HG02610 (cell line): ENCODE results near the gene CD247.
A peak's percentile ranks its signal among the peaks of the same experiment; 100 is the strongest.

ENCODE experiments used
- ATAC-seq: cut with Tn5 transposase; IDR thresholded peaks from one replicate; pipeline ENCODE4 v1.9.1; 2021; ENCODE audit warnings: mild to moderate bottlenecking, moderate library complexity; ENCODE audit not compliant: unreplicated experiment

CD247 gene

DNA sequence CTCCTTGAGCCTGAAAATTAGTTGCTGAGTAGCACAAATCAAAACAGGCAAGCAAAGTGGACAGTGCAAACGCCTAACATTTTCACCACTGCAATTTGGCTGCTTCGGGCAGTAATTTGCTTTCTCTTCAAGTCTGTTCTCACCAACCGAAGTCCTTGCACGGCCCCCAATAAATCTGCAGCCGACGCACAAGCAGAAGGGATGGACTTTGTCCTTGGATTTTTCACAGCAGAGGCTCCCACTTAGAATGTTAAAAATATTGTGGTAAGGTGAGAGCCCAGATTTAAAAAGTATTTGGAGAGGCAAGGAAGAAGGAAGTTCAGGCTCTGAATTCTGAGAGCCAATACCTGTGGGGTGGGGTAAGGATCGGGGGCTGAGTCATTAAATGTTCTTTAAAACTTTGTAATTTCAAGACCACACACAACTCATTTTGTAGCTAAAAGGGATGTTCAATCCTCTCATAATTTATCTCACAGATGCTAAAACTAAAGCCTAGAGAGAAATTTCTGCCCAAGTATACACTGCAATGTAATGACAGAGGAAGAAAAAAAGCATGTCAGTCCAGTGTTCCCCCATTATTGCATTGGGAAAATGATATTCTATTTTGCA is 6.2 kb downstream of the CD247 start:
- no peak for ATAC-seq

DNA sequence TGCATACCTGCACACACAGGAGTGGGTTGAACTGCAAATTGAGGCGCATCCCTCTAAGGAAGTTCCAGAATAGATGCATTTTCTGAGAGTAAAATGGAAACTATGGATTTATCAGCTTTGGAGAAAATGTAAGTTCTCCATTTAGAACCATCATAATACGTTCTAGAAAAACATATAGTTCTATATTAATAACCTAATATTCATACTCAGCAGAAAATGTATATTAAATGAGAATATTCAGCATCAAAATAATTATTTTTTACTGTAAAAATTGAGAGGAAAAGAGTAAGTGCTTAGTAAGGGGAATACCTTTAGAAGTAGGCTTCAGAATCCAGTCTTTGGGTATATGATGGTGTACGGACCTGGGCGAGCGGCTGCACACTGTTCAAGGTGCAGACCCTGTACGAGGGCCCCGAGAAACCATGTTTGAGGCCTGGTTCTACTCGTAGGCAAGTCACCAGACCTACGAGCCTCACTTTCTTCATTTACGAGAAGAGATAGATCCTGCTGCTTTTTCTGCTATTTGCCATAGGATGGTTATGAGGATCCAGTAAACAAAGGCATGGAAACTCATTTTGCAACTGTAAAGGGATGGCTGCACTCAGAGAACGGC is 6.8 kb downstream of the CD247 start:
- no peak for ATAC-seq

DNA sequence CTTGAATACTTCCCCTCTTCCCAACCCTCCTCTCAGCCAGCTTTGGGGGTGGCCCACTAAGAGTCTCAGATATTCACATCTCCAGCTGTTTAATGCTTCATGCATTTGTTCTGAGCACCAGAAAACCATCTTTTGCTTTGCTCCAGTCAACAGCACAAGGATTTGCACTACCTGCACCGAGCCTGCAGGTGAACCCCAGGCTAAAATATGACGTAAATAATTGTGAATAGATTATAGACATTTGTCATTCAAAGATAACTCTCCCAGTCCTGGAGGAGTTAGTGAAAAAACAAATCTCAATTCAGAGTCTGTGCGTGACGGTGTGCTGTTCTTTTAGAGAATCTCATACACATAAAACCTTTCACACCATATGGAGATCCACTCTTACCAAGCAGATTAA is 7.4 kb downstream of the CD247 start:
- no peak for ATAC-seq

DNA sequence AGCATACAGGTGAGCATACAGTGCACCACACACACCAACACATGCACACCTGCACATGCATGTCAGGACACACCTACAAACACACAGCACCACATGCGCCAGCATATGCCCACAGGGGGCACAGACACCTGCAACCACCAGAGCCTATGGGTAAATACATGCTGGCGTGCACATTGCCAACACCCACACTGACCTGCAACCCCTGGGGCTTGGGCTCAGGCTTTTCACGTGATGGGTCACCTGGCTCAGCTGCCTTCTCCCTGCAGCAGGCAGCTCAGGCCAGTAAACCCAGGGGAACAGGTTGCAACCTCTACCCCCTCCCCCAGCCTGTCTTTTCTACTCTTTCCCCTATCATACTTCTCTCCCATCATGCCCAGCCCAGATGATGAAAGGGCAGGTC is 8.1 kb downstream of the CD247 start:
- no peak for ATAC-seq

DNA sequence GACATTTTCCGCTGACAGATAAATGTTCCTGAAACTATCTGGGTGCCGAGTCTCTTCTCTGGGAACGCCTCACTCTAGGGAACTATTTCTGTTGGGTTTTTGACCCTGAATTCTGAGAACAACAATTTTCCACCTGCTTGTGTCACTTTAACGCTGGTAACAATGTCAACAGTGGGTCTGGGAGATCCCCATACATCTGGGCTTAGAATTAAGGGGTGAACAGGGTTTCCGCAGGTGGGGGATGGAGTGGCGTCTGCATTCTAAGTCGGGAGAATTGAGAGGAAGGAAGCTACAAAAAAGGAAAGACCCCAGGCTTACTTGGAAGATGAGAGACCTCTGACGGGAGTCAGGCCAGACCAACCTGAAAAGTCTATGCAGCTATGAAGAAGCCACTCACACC is 8.7 kb downstream of the CD247 start:
- no peak for ATAC-seq

DNA sequence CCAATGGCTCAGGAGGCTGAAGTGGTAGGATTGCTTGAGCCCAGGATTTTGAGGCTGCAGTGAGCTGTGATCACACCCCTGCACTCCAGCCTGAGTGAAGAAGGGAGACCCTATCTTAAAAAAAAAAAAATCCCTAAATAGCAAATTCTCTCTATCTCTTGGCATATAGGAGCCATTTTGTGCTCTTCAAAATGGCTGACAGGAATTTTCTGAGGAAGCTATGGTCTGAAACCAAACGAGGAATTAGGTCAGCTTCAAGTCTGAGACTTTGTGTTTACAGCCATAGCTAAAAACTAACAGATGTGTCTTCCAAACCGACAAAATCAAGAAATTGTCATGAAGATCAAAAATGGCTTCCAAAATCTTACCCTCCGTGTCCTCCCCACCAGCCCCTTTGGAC is 10.6 kb downstream of the CD247 start:
- ATAC-seq: no peak

DNA sequence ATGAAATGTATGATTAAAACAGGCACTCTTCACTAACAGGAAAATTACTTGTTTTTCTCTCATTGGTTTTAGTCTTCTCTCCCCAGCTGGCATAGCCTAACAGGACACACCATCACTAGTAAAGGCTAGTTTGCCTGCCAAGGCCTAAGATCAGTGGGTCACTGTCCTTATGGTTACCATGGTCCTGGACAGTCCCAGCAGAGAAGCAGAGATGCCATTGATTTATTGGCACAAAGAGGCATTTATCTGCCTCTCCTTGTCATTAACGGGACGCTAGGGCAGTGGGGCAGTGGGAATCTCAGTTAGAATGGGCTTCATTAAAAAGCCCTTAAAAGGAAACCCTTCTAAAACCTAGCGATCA is 13.9 kb downstream of the CD247 start:
- ATAC-seq: no peak

DNA sequence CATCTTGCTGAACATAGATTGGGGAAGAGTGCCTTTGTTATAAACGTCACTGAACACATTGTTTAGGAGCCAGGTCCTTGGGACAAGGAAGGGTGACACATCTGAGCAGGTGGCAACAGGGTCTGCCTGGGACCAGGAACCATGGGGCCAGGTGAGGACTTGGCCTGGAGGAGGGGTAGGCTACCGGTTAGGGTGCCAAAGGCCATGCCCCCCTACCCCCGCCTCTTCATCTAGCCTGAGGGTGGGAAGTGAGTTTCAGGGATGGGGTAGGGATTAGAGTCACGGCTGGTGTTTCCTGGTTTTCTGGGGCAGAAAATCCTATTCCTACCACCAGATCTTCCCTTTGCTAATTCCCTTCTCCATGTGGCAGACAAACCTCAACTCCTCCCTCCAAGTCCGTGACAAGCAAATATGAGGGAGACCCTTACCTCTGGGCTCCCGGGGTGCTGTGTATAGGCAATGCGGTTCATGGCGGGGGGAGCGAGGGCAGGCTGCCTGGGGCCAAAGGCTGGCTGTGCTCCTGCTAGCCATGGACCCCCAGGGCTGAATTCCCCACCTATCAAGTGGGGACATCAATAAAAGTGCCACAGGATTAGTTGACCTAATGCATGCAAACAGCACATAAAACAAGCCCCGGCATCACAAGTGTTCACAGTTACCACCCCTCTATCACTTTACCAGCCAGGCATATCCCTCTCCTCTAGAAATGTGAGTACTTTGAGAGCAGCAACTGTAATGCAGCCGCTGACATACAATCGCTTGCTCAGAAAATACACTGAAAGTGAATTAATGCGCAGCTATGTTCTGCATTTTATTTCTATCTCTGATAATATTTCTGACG is 14.5 kb downstream of the CD247 start:
- ATAC-seq: no peak

- no peak for ATAC-seq
Measured at GRCh38 chr1:167502719-167503462, 15.4 kb downstream of the CD247 start.

DNA sequence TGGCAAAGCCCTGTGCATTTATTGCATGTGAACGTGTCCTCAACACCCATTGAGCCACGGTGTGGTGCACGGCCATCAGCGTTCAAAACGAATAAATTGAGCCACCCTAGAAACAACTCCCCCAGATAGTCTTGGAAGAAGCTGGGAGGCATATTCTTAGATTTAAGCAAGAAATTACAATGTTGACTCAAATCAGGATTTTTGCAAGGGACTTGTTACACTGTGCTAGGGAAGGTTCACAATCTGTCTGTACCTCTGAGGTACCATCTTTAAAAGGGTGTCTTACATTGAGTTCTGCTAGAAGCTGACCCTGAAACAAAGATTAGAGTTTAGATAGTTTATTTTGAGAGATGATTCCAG is 16.2 kb downstream of the CD247 start:
- ATAC-seq: no peak

- no peak for ATAC-seq
Measured at GRCh38 chr1:167501515-167502191, 16.7 kb downstream of the CD247 start.

DNA sequence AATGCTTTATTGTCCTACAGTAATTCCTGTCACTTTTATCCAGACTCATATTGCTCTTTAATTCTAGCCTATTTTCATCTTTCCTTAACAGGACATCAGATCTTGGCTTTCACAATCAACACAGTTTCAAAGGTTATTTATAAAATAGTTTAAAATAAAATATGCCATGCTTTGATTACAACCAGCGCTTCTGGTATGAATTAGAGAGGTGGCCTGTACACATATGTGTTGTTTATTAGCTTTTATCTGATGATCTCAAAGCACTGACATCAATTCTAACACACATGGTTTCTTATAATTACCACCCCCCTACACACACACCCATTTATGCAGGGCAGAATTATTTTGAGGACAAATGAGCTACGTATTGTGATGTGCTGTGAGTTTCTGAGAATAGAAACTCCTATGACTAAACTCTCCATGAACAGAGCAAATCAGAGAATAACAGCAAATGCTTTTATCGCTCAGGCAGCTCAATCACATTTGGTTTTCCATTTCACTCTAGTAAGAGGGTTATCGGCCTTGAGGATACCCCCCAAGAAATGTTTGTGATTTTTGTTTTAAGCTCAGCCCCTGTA is 18.0 kb downstream of the CD247 start:
- ATAC-seq: no peak

DNA sequence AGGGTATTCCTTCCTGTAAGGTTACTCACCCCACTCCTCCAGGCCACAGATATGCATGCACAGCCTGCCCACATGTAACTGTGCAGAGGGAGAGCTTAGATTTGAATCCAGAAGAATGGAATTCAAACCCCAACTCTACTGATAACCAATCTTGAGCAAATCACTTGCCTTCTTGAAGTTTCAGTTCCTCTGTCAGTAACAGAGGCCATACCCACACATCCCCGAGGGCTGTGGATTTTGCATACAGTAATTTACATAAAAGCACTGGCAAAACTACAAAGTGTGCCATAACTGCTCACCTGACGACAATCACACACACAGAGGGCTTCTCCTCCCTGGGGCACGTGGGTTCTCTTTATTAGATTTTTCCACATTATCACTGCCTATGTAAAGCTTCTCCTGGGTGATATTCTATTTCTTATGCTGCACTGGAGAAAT is 18.6 kb downstream of the CD247 start:
- peak; percentile 97 for ATAC-seq

DNA sequence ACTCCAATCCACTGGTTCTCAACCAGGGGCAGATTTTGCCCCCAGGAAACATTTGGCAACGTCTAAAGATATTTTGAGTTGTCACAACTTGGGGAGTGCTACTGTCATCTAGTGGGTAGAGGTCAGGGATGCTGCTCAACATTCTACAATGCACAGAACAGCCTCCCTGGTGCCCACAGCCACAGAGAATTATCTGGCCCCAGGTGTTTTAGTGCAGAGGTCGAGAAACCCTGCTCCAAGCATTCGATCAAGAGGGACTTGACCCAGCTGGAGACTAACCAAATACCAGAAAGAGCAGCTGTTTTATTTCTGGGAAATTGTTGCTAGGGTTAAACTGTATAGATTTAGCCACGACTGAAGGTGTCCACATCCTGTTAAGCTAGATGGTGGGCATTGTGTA is 19.2 kb downstream of the CD247 start:
- no peak for ATAC-seq

GRCh38 chr1:167496797-167497619 is 21.3 kb downstream of the CD247 start:
- ATAC-seq: no peak

- ATAC-seq: no peak
Measured at GRCh38 chr1:167493372-167493771, 25.0 kb downstream of the CD247 start.

DNA sequence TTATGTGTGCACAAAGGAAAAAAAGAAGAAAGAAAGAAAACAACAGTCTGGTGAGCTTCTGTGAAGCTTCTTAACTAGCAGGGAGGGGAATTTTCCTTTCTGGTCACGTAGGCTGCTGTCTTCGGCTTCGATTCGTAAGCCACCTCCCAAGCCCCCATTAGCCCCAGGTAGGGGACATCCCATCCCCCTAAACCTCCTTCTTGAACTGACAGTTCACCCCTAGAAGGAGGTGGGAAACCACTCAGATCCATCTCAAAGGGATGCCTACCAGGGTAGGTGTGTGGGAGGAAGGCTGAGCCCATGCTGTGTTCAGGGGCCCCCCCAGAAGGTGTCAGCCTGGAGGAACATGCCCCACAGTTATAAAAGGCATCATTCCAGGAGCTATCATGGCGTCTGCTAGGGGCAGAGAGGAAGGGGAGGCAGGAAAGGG is 25.8 kb downstream of the CD247 start:
- no peak for ATAC-seq

GRCh38 chr1:167491586-167492461 is 26.5 kb downstream of the CD247 start:
- no peak for ATAC-seq

- ATAC-seq: no peak
Measured at GRCh38 chr1:167490765-167491164, 27.6 kb downstream of the CD247 start.
